Nephron (organoid): ENCODE results near the gene SND1.

ENCODE experiments used
- H3K27ac Mint-ChIP-seq, 3 experiments: 2 replicates each; pipeline ENCODE4 v1.8.0; 2020; ENCODE audit warnings: mixed read lengths in 3 of 3, mild to moderate bottlenecking in 2 of 3, moderate library complexity in 1 of 3
- H3K27me3 Mint-ChIP-seq: 2 replicates; pipeline ENCODE4 v1.8.0; 2021; ENCODE audit warnings: low read depth, mild to moderate bottlenecking, moderate library complexity, mixed read lengths
- H3K36me3 Mint-ChIP-seq: 2 replicates; pipeline ENCODE4 v1.8.0; 2020; ENCODE audit warnings: low read depth, mixed read lengths
- H3K4me1 Mint-ChIP-seq: 2 replicates; pipeline ENCODE4 v1.8.0; 2020; ENCODE audit warnings: mixed read lengths
- H3K4me3 Mint-ChIP-seq, 3 experiments: 2 replicates each; pipeline ENCODE4 v1.8.0; 2020; ENCODE audit warnings: mild to moderate bottlenecking in 3 of 3, mixed read lengths in 3 of 3, moderate library complexity in 2 of 3
- H3K9me3 Mint-ChIP-seq: 2 replicates; pipeline ENCODE4 v1.8.0; 2020; ENCODE audit warnings: mixed read lengths
- CTCF ChIP-seq, 3 experiments: fragments of 200-600 bp; sonication (generic); IDR thresholded peaks; one replicate each; pipeline ENCODE4 v1.5.0; 2021; ENCODE audit warnings: antibody characterized with exemption in 3 of 3; ENCODE audit not compliant: unreplicated experiment in 3 of 3

SND1 gene

DNA sequence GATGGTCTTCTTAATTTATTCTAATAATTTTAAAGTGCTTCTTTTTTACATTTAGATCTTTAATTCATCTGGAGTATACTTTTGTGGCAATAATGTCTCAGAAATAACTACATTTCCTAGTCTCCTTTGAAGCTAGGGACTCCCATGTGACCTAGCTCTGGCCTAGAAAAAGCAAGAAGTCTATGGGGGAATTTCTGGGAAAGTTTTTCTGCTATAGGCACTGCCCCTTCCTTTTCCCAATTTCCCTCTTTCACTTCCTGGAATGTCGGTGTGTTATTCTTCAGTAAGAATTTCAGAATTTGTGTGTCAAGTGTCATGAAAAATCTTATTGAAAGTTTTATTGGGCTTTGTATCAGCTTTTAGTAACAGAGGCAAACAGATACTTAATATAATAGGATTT lies 473.8 kb downstream of the SND1 start:
- Mint-ChIP-seq H3K9me3 (no peaks in the 10 kb centered on the region), H3K4me1 (peaks cover 5% of the 10 kb centered on the region), H3K4me3 (no peak overlapping the region), H3K27ac (no peak overlapping the region), H3K27me3 (peaks cover 34% of the 10 kb centered on the region), H3K36me3 (no peaks in the 10 kb centered on the region)
- no peak for TF ChIP-seq CTCF (IDR thresholded peaks at IDR 0.05; ENCODE audit: unreplicated experiment in 3 of 3)

DNA sequence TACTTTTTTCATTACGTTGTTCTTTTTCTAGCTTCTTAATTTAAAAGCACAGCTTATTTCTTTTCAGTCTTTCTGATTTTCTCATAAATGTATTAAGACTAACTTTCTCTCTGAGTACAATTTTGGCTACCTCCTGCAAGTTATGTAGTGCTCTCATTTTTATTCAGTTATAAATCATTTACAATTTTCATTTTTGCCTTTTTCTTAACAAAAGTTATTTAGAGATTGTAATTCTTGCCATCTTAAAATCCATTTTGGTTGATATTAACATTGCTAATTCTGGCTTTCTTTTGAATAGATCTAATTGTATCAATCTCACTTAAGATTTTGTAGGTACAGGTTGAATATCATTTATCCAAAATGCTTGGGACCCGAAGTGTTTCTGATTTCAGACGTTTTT lies 476.4 kb downstream of the SND1 start:
- Mint-ChIP-seq H3K36me3 (no peaks in the 10 kb centered on the region), H3K4me3 (no peak overlapping the region), H3K9me3 (no peaks in the 10 kb centered on the region), H3K27me3 (peaks cover 23% of the 10 kb centered on the region), H3K4me1 (no peaks in the 10 kb centered on the region), H3K27ac (no peak overlapping the region)
- TF ChIP-seq CTCF (IDR thresholded peaks at IDR 0.05; ENCODE audit: unreplicated experiment in 3 of 3): no peak

DNA sequence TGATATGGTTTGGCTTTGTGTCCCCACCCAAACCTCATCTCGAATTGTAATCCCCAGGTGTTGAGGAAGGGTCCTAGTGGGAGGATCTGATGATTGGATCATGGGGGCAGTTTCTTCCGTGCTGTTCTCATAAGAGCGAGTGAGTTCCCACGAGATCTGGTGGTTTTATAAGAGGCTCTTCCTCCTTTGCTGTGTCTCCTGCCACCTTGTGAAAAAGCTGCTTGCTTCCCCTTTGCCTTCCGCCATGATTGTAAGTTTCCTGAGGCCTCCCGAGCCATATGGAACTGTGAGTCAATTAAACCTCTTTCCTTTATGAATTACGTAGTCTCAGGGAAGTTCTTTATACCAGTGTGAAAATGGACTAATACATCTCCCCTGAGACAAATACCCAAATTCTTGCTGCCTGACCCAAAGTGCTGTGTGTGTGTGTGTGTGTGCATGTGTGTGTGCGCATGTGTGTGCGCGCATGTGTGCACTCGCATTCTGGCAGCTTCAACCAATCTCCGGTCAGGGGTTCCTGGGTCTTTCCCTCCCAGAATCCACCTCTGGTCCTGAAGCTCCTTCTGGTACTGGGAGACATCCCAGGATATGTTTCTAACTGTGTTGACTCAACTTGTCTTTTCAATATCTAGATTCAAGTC lies 477.4 kb downstream of the SND1 start:
- Mint-ChIP-seq H3K9me3 (no peaks in the 10 kb centered on the region), H3K27ac (no peak overlapping the region), H3K27me3 (peaks cover 31% of the 10 kb centered on the region), H3K4me1 (no peaks in the 10 kb centered on the region), H3K4me3 (no peak overlapping the region), H3K36me3 (no peaks in the 10 kb centered on the region)
- TF ChIP-seq CTCF (IDR thresholded peaks at IDR 0.05; ENCODE audit: unreplicated experiment in 3 of 3): no peak

- Mint-ChIP-seq H3K9me3 (no peaks in the 10 kb centered on the region), H3K4me3 (no peak overlapping the region), H3K36me3 (no peaks in the 10 kb centered on the region), H3K27me3 (peaks cover 39% of the 10 kb centered on the region), H3K4me1 (peaks cover 4% of the 10 kb centered on the region), H3K27ac (no peak overlapping the region)
- no peak for TF ChIP-seq CTCF (IDR thresholded peaks at IDR 0.05; ENCODE audit: unreplicated experiment in 3 of 3)
These were observed 479.1 kb downstream of the SND1 start for GRCh38 chr7:128131115-128131514.

- Mint-ChIP-seq H3K9me3 (no peaks in the 10 kb centered on the region), H3K4me1 (peaks cover 4% of the 10 kb centered on the region), H3K4me3 (no peak overlapping the region), H3K27ac (no peak overlapping the region), H3K27me3 (peaks cover 43% of the 10 kb centered on the region), H3K36me3 (no peaks in the 10 kb centered on the region)
- TF ChIP-seq CTCF (IDR thresholded peaks at IDR 0.05; ENCODE audit: unreplicated experiment in 3 of 3): no peak
These were observed 479.7 kb downstream of the SND1 start for GRCh38 chr7:128131731-128132130.

GRCh38 chr7:128132426-128133069 lies 480.6 kb downstream of the SND1 start:
- Mint-ChIP-seq H3K27me3 (peaks cover 45% of the 10 kb centered on the region), H3K9me3 (no peaks in the 10 kb centered on the region), H3K36me3 (no peaks in the 10 kb centered on the region), H3K4me3 (peak overlapping the region in 2 of 3 experiments; percentile 7 to 43), H3K4me1 (peaks cover 8% of the 10 kb centered on the region), H3K27ac (no peak overlapping the region)
- no peak for TF ChIP-seq CTCF (IDR thresholded peaks at IDR 0.05; ENCODE audit: unreplicated experiment in 3 of 3)
